ENCODE measurements around the gene MAP7D1. TPM values are rescaled to one million over a fixed set of nuclear protein-coding genes. Genes with fewer than 3 reads are reported as not detected.
"Not testable (repeated sequence)": the region's sequence is repeated elsewhere in the genome, so short reads cannot be mapped to it uniquely, and the experiment has no call there.

Gene MAP7D1
- total RNA-seq, 1 donor from 2014 or later, result 166 TPM

GRCh38 chr1:36178471-36179219 is 22.7 kb downstream of the MAP7D1 start:
- H3K27ac Mint-ChIP-seq (ENCODE audit: unreplicated experiment), result no peak overlapping the region
- no peak for TF ChIP-seq CTCF (conservative IDR thresholded peaks at IDR 0.05)
- H3K9me3 Mint-ChIP-seq, result no peaks in the 10 kb centered on the region
- H3K4me3 Mint-ChIP-seq, result no peak overlapping the region
- H3K4me1 Mint-ChIP-seq, result no peaks in the 10 kb centered on the region
- DNase-seq (ENCODE audit: low read depth, low spot score), result no peak
- H3K36me3 Mint-ChIP-seq (ENCODE audit: low read depth), result peaks cover 18% of the 10 kb centered on the region
- no peaks in the 10 kb centered on the region for H3K27me3 Mint-ChIP-seq (ENCODE audit: low read depth)

- no peaks in the 10 kb centered on the region for H3K9me3 Mint-ChIP-seq
- H3K4me3 Mint-ChIP-seq, result no peak overlapping the region
- no peak for TF ChIP-seq CTCF (conservative IDR thresholded peaks at IDR 0.05)
- peaks cover 18% of the 10 kb centered on the region for H3K36me3 Mint-ChIP-seq (ENCODE audit: low read depth)
- no peak overlapping the region for H3K27ac Mint-ChIP-seq (ENCODE audit: unreplicated experiment)
- DNase-seq (ENCODE audit: low read depth, low spot score), result no peak
- H3K27me3 Mint-ChIP-seq (ENCODE audit: low read depth), result no peaks in the 10 kb centered on the region
- no peaks in the 10 kb centered on the region for H3K4me1 Mint-ChIP-seq
Observed at GRCh38 chr1:36179220-36179600, 23.2 kb downstream of the MAP7D1 start.

- H3K27ac Mint-ChIP-seq (ENCODE audit: unreplicated experiment), result no peak overlapping the region
Observed at GRCh38 chr1:36182734-36183133, 26.8 kb downstream of the MAP7D1 start.

GRCh38 chr1:36183309-36183856 is 27.4 kb downstream of the MAP7D1 start:
- TF ChIP-seq CTCF (conservative IDR thresholded peaks at IDR 0.05), result no peak
- Mint-ChIP-seq H3K27me3 (ENCODE audit: low read depth) (peaks cover 3% of the 10 kb centered on the region), H3K9me3 (no peaks in the 10 kb centered on the region), H3K4me3 (peak overlapping the region; percentile 1), H3K36me3 (ENCODE audit: low read depth) (peaks cover 18% of the 10 kb centered on the region), H3K4me1 (peaks cover 11% of the 10 kb centered on the region), H3K27ac (ENCODE audit: unreplicated experiment) (no peak overlapping the region)
- no peak for DNase-seq (ENCODE audit: low read depth, low spot score)

More at GRCh38 chr1:36182734-36183133, 26.8 kb downstream of the MAP7D1 start:
- peaks cover 18% of the 10 kb centered on the region for H3K36me3 Mint-ChIP-seq (ENCODE audit: low read depth)
- no peaks in the 10 kb centered on the region for H3K27me3 Mint-ChIP-seq (ENCODE audit: low read depth)
- DNase-seq (ENCODE audit: low read depth, low spot score), result no peak
- TF ChIP-seq CTCF (conservative IDR thresholded peaks at IDR 0.05), result no peak
- H3K4me1 Mint-ChIP-seq, result peaks cover 5% of the 10 kb centered on the region
- H3K4me3 Mint-ChIP-seq, result no peak overlapping the region
- H3K9me3 Mint-ChIP-seq, result no peaks in the 10 kb centered on the region

- DNase-seq (ENCODE audit: low read depth, low spot score), result peak; percentile 64
- Mint-ChIP-seq H3K9me3 (no peaks in the 10 kb centered on the region), H3K4me3 (peak overlapping the region; percentile 71), H3K27me3 (ENCODE audit: low read depth) (peaks cover 3% of the 10 kb centered on the region), H3K36me3 (ENCODE audit: low read depth) (peaks cover 3% of the 10 kb centered on the region), H3K4me1 (peaks cover 11% of the 10 kb centered on the region), H3K27ac (ENCODE audit: unreplicated experiment) (peak overlapping the region; percentile 68)
- TF ChIP-seq CTCF (conservative IDR thresholded peaks at IDR 0.05), result peak; percentile 86
Observed at GRCh38 chr1:36187800-36188593, 32.0 kb downstream of the MAP7D1 start.

- not testable (repeated sequence) for H3K36me3 Mint-ChIP-seq (ENCODE audit: low read depth)
Observed at GRCh38 chr1:36196805-36197204, 40.8 kb downstream of the MAP7D1 start.

More at GRCh38 chr1:36196805-36197204, 40.8 kb downstream of the MAP7D1 start:
- H3K4me1 Mint-ChIP-seq, result peaks cover 10% of the 10 kb centered on the region
- not testable (repeated sequence) for H3K4me3 Mint-ChIP-seq; H3K27me3 Mint-ChIP-seq (ENCODE audit: low read depth); DNase-seq (ENCODE audit: low read depth, low spot score); H3K27ac Mint-ChIP-seq (ENCODE audit: unreplicated experiment); H3K9me3 Mint-ChIP-seq

Measured in neural crest cell (in vitro differentiated cells).